Activated T-cell treated with anti-CD3 and anti-CD28 coated beads for 4 hours (primary cell): ENCODE data around the gene ZWILCH.

Experiments used
- DNase-seq: peaks from one replicate; pipeline ENCODE4 v3.0.0-alpha.2; 2020

ZWILCH gene

DNA sequence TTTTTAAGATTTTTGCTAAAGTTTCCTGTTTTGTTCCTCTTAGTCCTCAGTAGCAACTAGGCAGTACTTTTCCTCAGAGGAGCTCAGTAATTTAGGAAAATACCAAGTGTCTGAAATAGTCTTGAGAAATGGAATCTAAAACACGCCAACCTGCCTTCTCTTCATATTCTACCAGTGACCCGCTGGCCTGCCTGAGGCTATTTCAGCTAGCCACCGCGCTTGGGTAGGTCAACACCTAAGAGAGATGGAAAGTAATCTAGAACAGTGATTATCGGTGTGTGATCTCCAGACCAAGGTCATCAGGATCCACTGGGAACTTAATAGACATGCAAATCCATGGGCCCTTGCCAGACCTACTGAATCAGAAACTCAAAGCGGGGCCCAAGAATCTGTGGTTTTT lies 53.1 kb downstream of the ZWILCH start:
- no peak for DNase-seq

DNA sequence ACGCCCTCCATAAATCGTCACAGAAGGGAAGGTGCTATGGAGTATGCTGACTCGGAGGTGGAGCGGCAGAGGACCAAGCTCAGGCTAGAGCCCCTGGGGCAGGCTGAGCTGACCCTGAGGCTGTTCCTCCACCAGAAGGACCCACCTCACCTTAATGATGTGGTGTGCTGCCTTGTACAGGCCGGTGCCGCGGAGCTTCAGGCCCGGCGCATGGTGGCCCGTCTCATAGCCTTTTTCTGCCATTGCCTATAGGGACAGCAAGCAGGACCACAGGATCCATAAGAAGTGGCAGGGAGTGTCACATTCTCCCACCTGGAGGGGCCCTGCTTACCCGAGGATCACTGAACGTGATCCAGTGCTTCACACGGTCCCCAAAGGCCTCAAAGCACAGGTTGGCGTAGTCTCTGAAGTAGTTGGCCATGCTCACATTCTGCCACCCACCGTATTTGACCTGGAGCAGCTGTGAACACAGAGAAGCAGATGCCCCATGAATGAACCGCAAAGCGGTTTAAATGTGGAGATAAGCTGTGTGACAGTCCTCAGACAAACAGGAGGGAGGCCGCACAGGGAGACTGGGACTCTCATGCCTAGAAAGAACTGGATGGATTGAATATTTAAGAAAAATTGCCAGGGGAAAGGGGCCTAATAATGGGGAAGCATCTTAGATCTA lies 55.9 kb downstream of the ZWILCH start:
- no peak for DNase-seq

DNA sequence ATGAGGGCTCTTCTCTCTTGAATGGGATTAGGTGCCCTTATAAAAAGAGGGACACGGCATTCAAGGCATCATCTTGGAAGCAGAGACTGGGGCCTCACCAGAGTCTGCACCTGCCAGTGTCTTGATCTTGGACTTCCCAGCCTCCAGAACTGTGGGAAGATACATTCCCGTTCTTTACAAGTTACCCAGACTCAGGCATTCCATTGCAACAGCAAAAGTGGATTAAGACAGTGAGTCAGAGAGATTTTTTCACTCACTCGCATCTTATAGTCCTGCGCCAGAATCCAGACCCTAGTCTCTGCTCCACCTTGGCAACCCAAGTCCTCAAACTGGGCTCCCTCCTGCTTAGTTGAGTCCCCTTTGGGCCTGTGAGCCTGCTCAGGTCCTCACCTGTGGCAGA lies 58.0 kb downstream of the ZWILCH start:
- DNase-seq: no peak

DNA sequence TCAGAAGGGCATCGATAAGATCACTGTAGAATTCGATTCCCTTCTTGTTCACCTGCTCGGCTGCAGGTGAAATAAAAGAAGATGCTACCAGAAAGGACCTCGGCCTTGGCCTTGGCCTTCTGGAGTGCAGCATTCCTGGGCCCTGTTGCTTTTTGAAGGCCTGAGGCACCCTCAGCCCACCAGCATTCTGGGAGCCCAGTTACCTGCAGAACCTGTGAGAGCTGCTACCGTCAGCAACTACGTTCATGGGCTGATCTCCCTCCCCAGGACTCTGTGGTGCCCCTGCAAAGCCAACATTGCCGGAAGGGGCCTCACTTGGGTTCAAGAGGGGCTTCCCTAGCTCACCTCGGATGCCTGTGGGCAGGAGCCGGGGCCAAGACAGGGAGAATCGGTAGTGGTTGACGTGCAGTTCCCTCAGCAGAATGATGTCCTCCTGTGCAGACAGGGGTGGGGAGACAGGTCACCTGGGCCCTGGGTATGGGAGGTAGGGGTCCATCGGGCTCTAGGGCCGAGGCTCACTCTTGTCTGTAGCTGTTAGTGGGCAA lies 58.5 kb downstream of the ZWILCH start:
- no peak for DNase-seq

DNA sequence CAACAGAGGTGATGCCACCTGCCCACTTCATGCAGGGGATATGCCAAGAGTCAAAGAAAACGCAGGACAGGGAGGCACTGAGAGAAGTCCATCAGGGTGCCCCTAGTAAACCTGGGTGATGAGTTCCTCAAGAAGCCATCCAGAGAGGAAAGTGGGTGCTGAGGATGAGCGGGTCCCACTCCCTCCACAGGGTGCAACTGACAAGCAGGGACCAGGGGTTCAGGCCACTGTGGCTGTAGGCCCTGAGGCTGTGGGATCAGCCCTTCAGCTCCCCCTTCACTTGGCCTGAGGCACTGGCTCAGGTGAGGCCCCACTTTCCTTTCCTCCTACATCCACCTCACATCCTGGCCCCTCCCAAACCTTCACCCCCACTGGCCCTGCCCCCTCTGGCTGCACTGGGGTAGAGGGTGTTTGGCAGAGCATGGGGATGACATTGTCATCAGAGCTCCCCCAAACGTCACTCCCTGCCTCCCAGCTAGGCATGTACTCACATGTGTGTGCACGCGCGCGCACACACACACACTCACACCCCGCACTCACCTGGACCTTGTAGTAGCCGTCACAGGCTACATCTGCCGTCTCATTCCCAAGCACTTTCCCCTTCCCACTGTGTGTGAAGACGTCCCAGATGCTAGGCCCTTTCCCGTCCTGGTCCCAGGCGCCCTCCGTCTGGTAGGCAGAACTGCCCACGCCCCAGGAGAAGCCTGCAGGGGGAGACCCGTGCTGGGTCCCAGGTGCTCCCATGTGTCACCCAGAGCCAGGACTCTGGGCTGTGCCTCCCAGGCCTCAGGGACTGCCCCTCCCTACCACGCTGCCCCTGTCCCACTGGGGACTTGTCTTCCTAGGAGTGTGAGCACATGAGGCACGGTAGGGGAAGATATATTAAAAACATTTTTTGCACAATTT lies 59.3 kb downstream of the ZWILCH start:
- DNase-seq: no peak

DNA sequence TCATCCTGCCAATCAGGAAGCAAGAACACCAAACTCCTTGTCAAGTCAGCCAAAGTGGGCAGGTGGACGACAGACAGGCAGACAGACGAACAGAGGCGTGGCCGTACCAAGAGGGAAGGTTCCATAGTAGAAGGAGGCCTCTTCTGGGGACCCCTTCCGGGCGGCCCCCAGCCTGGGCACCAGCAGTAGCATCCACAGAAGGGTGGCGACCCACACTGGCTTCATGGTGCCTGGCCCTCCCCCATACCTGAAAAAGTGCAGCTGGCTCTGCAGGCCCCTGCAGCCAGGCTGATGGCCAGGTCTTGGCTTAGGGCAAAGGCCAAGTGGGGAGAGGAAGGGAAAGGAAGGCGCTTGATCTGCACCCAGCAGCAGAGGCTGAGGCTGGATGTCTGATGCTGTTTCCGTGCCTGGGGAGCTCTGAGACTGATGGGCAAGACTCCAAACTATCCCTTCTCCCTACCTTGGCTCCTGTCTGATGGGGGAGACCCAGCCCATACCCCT lies 60.1 kb downstream of the ZWILCH start:
- DNase-seq: no peak

DNA sequence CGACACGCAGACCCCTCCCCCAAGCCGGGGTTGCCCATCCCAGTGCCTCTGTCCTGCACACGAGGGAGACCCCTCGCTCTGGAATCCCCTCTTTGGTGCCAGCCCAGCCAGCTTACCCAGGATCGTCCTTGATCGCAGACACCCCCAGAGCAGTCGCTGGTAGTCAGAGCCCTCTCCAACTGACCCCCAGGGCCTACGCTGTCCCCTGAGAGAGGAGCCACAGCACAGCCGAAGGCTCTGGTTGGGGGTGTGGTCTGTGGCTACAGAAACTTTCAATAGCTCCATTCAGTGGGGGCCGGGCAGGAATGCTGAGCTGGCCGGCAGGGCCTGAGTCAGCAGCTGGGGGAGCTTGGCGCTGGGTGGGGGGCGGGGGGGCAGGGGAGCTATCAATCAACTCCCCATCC lies 60.6 kb downstream of the ZWILCH start, which contains the start of gene LCTL:
Gene LCTL, minus strand, starts transcription at position 258 of the 404 bp plus-strand sequence. CDS start 633 bp downstream, outside the sequence.
- no peak for DNase-seq

DNA sequence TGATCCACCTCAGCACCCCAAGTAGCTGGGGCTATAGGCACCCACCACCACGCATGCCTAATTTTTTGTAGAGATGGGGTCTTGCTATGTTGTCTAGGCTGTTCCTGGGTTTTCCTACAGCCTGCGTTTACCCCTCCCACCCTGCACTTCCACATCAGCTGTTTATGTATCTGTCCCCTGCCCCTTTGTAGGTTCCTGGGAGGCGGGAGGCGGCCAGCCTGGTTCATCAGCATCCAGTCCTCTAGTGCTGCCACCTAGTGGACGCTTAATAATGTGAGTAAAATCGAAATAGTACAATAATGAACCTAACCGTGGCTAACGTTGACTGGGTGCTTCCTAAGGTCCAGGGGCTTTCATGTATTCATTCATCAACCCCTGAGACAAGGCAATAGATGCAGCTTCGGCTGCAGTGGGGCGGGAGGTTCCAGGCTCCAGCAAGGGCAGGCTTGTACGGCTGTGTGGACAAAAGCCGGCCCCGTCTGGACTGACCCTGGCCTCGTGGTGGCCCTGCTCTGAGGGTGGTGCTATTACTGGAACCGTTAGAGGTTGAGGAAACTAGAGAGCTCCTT lies 61.9 kb downstream of the ZWILCH start:
- DNase-seq: peak; percentile 32

DNA sequence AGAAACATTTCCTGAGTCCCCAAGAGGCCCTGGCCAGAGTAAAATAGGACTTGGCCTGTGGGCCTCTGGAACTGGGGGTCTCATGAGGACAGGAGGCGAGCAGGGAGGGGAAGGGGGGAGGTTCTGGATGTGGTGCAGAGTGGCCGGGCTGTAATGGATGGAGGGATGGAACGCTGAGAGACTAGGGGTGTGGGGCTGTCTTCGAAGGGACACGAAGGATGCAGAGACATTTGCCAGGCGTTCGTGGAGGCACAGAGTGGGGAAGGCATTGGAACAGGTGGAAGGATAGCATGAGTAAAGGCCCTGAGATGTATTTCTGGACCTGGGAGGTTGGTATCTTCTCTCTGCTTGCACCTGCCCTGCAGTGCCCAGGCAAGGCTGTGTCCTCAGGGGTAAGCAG lies 62.8 kb downstream of the ZWILCH start:
- DNase-seq: no peak

DNA sequence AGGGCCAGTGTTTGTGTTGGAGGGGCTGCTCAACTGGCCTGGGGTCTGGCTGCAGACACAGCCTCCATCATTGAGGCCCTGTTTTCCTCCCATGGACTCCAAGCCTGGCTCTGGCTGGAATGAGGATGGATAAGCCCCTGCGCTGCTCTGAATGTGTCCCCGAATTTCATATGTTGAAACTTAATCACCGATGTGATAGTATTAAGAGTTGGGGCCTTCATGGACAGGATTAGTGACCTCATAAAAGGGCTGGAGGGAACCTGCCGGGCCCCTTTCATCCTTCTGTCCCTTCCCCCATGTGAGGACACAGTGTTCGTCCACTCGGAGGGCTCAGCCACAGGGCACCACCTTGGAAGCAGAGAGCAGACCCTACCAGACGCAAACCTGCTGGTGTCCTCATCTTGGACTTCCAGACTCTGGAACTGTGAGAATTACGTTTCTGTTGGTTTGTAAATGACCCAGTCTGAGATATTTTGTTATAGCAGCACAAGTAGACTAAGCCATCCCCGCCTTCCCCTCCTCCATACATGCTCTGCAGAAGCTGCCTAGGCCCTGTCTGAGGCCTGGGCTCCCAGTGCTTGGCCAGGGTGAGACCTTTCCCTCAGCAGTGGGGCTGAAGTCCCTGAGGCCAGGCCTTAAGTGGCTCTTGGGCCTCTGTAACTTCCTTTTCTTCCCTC lies 64.5 kb downstream of the ZWILCH start:
- no peak for DNase-seq

DNA sequence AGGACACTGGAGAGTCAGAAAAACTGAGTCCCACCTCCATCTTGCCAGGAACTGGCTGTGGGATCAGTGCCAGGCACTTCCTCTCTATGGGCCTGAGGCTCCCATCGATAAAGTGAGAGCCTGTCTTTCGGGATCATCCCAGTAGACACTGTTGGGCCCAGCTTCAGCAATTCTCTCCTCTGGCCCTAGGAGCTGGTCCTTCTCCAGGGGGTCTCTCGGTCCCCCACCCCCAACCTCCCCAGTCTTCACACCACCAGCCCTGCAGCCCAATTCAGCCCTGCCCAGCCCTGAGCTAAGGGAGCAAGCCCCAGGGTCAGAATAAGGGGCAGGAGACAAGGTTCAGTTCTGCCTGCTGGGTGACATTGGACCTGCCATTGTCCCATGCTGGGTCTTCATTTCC lies 65.2 kb downstream of the ZWILCH start:
- DNase-seq: no peak

DNA sequence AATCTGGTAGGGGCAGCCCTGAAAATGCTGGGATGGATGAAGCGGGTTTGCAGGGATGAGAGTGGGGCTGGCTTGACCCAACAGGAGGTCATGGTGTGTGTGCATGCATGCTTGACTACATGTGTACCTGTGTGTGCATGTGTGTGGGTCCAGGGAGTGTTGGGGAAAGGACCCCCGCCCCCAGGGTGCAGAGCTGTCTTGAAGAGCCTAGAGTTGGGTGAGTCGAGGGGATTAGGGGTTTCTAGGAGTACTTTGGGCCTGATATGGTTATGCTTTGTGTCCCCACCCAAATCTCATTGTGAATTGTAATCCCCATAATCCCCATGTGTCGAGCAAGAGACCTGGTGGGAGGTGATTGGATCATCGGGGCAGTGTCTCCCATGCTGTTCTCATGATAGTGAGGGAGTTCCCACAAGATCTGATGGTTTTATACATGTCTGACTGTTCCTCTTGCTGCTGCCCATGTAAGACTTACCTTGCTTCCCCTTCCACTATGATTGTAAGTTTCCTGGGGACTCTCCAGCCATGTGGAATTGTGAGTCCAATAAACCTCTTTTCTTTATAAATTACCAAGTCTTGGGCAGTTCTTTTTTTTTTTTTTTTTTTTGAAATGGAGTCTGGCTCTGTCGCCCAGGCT lies 65.8 kb downstream of the ZWILCH start:
- no peak for DNase-seq

DNA sequence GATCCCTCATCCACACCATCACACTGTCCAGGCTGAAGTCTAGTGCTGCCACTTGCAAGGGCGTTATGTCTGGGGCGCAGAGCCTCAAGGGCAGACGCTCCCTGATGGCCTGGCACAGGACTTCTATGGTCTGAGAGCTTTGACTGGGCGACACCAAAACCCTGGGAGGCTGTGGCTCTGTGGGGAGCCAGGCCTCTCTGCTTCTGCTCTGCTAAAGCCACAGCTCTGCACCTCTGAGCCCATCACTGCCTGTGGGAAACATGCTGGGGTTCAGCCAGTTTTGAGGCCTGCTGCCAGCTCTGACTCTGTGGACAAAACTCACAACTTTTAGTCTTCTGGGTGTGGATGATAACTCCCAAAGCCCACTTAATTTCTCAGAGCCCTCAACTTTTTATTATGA lies 67.0 kb downstream of the ZWILCH start:
- no peak for DNase-seq

DNA sequence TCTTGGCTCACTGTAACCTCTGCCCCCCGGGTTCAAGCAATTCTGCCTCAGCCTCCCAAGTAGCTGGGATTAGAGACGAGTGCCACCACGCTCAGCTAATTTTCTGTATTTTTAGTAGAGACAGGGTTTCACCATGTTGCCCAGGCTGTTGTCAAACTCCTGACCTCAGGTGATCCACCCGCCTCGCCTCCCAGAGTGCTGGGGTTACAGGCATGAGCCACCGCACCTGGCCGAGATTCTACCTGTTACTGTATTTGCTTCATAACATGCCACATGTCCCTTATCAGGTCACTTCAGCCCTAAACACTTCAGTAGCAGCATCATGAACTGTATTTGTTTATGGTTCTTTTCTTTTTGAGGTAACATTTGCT lies 68.2 kb downstream of the ZWILCH start:
- DNase-seq: no peak

DNA sequence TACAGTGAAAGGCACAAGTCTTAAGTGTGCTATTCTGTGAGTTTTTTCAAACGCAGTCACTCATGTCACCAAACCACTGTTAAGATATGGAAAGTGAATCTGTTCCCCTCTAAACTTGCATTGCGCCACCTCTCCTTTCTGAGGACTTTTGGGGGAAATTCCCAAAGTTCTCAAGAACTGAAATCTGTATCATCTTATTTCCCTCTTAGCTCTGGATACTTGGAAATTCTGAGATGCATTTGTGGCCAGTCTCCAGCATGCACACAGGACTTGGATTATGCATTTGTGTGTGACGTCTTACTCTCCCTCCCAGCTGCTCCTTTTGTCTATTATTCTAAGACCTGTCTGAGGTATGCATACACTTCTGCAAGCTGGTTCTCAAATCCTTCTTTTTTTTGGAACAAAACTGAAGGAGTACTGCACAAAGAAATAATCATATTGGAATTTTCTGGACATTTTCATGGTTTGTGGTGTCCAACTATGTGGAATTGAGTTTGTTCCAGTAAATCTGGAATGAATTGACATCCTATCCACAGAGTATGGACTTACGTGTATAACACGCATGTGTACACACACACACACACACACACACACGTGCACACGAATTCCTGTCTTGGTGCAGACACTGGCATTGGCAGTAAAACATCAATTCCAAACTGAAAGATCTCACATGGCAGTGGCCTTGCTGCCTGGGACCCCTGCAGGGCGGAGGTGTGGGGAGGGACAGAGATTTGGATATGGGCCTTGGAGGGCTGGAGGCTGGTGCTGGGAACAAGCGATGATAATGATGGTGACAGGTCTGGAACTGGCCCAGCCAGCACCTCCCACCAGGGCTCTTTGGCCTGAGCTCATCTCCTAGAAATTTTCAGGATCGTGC lies 68.8 kb downstream of the ZWILCH start:
- no peak for DNase-seq

DNA sequence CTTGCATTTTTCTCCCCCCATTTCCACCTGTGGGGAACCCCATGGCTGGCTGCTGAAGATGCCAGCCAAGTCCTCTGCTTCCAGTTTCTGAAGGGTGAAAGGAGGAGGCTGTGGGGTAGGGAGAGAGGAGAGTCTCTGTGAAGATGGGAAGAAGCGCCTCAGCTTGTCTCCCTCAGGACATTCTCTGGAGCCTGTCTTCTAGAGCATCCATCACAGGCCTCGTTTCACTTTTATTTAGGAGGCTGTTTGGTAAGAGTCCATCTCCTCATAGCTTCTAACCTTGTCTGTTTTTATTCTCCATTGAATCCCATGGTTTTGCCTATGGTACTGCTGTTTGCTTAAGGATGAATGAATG lies 69.4 kb downstream of the ZWILCH start:
- no peak for DNase-seq

DNA sequence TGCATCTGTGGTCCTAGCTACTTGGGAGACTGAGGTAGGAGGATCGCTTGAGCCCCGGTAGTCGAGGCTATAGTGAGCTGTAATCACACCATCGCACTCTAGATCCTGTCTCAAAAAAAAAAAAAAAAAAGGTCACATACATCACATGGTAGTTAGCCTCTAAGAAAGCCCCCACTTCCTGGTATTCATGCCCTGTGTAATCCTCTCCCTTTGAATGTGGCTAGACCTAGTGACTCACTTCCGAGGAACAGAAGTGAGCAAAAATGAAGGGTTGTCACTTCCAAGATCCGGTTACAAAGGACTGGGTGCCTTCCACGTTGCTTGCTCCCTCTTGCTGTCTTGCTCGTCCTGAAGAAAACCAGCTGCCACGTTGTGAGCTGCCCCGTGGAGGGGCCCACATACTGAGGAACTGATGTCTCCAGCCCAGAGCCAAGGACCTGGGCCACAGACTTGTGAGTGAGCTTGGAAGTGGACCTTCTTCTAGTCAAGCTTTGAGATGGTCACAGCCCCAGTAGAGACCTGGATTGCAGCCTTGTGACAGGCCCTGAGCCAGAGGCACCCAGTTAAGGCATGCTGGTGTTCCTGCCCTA lies 73.3 kb downstream of the ZWILCH start:
- DNase-seq: no peak

DNA sequence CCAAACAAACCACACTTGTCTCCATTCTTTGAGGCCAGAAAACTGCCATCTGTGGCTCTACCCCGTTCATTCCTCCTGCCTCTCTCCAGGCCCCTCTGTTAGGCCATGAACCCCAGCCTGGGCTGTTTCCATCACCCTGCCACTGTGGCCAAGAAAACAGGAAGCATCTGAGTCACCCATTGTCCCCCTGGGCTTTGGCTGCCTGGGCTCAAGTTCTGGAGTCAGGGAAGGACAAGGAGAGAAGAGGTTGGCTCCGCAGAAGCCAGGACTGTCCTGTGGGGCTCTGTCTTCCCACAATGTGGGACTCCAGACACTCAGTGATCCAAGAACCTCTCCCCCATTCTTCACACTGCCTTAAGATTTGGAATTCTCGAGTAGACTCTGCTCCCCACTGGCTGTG lies 75.5 kb downstream of the ZWILCH start:
- DNase-seq: no peak

DNA sequence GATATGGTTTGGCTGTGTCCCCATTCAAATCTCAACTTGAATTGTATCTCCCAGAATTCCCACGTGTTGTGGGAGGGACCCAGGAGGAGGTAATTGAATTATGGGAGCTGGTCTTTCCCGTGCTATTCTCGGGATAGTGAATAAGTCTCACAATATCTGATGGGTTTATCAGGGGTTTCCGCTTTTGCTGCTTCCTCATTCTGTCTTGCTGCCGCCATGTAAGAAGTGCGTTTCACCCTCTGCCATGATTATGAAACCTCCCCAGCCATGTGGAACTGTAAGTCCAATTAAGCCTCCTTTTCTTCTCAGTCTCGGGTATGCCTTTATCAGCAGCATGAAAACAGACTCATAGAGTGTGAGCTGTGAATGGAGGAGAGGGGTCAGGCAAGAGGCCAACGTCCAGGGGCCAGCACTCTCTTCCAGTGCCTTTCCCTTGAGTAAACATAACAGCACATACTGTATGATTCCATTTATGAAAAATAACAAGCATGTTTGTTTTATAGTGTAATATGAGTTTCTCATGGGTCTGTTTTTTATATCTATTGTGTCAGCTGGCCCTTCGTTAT lies 76.9 kb downstream of the ZWILCH start:
- DNase-seq: no peak

DNA sequence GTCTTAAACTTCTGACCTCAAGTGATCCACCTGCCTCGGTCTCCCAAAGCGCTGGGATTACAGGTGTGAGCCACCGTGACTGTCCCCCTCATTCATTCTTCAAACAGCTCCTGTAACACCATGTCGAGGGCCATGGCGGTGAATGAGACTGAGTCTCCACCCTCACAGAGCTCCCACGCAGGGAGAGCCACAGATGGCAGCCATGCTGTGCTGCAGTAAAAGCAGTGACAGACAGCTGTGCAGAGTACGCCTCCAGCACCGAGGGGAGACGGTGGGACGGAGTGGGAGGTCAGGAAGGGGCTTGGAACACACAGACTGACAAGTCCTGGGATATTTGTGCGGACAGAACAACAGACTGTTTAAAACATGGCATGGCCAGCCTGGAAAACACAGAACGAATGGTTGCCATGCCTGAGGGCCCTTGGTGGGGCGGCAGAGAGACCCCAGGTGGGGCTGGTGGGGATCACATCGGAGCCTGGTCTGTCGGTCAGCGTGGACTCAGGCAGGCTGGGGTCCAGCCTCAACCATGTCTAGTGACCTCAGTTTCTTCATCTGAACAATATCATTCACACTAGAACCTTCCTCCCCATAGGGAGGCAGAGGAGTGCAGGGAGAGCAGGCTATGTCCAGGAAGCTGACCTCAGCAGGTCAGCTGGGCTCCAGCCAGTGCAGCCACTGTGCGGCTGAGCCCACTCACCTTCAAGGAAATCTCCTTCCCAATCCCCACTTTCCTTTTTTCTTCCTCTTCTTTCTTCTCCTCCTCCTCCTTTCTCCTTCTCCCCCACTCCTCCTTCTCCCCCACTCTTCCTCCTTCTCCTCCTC lies 81.2 kb downstream of the ZWILCH start:
- no peak for DNase-seq
